SH-SY5Y (cell line): ENCODE data around the gene CNOT6L.

Experiments used
- GATA2 ChIP-seq: IDR thresholded peaks from 2 replicates; pipeline ENCODE4 v1.6.1; 2011; ENCODE audit warnings: mild to moderate bottlenecking, low read depth, low read length
- GATA3 ChIP-seq: IDR thresholded peaks from 2 replicates; pipeline ENCODE4 v1.6.1; 2011; ENCODE audit warnings: low read depth, mild to moderate bottlenecking, low read length, moderate library complexity

GRCh38 chr4:77862478-77863216, 43.5 kb upstream of the CNOT6L start, which contains the start of gene MRPL1:
- no peak for TF ChIP-seq GATA3
- TF ChIP-seq GATA2, result 0 out of 2 replicates have a peak, but pooled peaks have one; percentile 11
